Activated CD4-positive, alpha-beta T cell treated with anti-CD3 and anti-CD28 coated beads for 4 hours (primary cell): ENCODE data around the gene MRPS10.
A peak's percentile ranks its signal among the peaks of the same experiment; 100 is the strongest.
"Not testable (repeated sequence)": the region's sequence is repeated elsewhere in the genome, so short reads cannot be mapped to it uniquely, and the experiment has no call there.

Experiments used
- DNase-seq, 2 donors: peaks; one replicate each; pipeline ENCODE4 v3.0.0-alpha.2; 2020

Gene MRPS10

GRCh38 chr6:42203183-42203582, 14.5 kb downstream of the MRPS10 start:
- no peak for DNase-seq

GRCh38 chr6:42202131-42202915, 15.3 kb downstream of the MRPS10 start:
- not testable (repeated sequence) for DNase-seq

- no peak for DNase-seq
These were observed 16.3 kb downstream of the MRPS10 start for GRCh38 chr6:42201382-42201781.

GRCh38 chr6:42200035-42200434, 17.6 kb downstream of the MRPS10 start:
- DNase-seq: no peak

GRCh38 chr6:42199106-42199981, 18.3 kb downstream of the MRPS10 start:
- DNase-seq: no peak

GRCh38 chr6:42197555-42198362, 19.9 kb downstream of the MRPS10 start:
- DNase-seq: peak; percentile 18 to 26

GRCh38 chr6:42195415-42195814, 22.2 kb downstream of the MRPS10 start:
- DNase-seq: no peak

GRCh38 chr6:42194056-42194455, 23.6 kb downstream of the MRPS10 start:
- DNase-seq: no peak

GRCh38 chr6:42193491-42193894, 24.2 kb downstream of the MRPS10 start:
- DNase-seq: no peak

- DNase-seq: not testable (repeated sequence)
These were observed 25.3 kb downstream of the MRPS10 start for GRCh38 chr6:42192385-42192784.

GRCh38 chr6:42190554-42191183, 27.0 kb downstream of the MRPS10 start:
- no peak for DNase-seq

- DNase-seq: no peak
These were observed 29.3 kb downstream of the MRPS10 start for GRCh38 chr6:42188406-42188805.

- DNase-seq: no peak
These were observed 32.1 kb downstream of the MRPS10 start for GRCh38 chr6:42185597-42185996.

GRCh38 chr6:42184475-42184874, 33.2 kb downstream of the MRPS10 start:
- no peak for DNase-seq

GRCh38 chr6:42182101-42182500, 35.6 kb downstream of the MRPS10 start:
- DNase-seq: no peak

- DNase-seq: no peak
These were observed 37.7 kb downstream of the MRPS10 start for GRCh38 chr6:42179945-42180313.

GRCh38 chr6:42179261-42179944, 38.3 kb downstream of the MRPS10 start:
- no peak for DNase-seq

- DNase-seq: no peak
These were observed 39.9 kb downstream of the MRPS10 start for GRCh38 chr6:42177514-42178364.

- no peak for DNase-seq
These were observed 40.7 kb downstream of the MRPS10 start for GRCh38 chr6:42176981-42177380.

GRCh38 chr6:42175860-42176259, 41.8 kb downstream of the MRPS10 start:
- DNase-seq: no peak

GRCh38 chr6:42173101-42173500, 44.6 kb downstream of the MRPS10 start, which contains the start of gene GUCA1A:
TSS of gene GUCA1A (plus strand) at chr6:42173364. CDS start at chr6:42173614, 250 bp downstream.
- DNase-seq: no peak
